HG02759 (cell line): ENCODE results near the gene CILP2.

Source experiments
- ATAC-seq: cut with Tn5 transposase; IDR thresholded peaks from one replicate; pipeline ENCODE4 v1.9.1; 2021; ENCODE audit warnings: mild to moderate bottlenecking, moderate library complexity; ENCODE audit not compliant: unreplicated experiment

CILP2 gene, protein sequence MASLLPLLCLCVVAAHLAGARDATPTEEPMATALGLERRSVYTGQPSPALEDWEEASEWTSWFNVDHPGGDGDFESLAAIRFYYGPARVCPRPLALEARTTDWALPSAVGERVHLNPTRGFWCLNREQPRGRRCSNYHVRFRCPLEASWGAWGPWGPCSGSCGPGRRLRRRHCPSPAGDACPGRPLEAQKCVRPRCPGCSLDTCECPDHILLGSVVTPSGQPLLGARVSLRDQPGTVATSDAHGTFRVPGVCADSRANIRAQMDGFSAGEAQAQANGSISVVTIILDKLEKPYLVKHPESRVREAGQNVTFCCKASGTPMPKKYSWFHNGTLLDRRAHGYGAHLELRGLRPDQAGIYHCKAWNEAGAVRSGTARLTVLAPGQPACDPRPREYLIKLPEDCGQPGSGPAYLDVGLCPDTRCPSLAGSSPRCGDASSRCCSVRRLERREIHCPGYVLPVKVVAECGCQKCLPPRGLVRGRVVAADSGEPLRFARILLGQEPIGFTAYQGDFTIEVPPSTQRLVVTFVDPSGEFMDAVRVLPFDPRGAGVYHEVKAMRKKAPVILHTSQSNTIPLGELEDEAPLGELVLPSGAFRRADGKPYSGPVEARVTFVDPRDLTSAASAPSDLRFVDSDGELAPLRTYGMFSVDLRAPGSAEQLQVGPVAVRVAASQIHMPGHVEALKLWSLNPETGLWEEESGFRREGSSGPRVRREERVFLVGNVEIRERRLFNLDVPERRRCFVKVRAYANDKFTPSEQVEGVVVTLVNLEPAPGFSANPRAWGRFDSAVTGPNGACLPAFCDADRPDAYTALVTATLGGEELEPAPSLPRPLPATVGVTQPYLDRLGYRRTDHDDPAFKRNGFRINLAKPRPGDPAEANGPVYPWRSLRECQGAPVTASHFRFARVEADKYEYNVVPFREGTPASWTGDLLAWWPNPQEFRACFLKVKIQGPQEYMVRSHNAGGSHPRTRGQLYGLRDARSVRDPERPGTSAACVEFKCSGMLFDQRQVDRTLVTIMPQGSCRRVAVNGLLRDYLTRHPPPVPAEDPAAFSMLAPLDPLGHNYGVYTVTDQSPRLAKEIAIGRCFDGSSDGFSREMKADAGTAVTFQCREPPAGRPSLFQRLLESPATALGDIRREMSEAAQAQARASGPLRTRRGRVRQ

DNA sequence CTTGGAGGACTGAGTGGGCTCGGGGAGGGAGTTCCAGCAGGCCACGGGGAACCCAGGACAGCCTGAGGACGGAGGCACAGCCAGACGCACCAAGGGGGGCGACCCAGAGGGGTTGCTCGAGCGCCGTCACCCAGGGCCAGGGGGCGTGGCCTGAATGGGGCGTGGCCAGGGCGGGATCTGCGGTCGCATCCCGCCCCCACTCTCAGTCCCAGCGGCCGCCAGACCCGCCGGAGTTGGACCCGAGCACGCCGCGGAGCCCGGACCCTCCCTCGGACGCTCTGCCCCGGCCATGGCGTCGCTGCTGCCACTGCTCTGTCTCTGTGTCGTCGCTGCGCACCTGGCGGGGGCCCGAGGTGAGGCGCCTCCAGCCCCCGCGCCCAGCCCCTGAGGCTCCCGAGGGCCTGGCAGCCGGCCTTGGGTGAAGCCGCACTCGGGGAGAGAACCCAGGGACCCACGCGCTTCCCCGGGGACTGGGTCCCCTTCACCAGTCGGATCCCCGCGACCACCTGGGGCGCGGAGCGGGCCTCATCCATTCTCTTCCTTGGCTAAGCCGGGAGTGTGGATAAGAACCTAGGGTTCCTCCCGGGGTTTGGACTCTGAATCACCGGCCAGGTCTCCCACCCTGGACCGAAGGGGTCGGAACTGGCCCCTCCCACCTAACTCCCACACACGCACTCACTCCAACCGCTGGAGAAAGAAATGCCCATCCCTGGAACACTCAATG lies at the start of gene CILP2:
Gene CILP2, plus strand, starts transcription at position 205 of the 724 bp plus-strand sequence. Its CDS starts 85 bp downstream, at position 290.
- ATAC-seq = peak; percentile 33

GRCh38 chr19:19488875-19489690 lies 49.0 kb upstream of the CILP2 start:
- ATAC-seq = peak; percentile 70

GRCh38 chr19:19489804-19490204 lies 48.3 kb upstream of the CILP2 start:
- no peak for ATAC-seq

- no peak for ATAC-seq
These were observed 47.7 kb upstream of the CILP2 start for GRCh38 chr19:19490214-19490968.

GRCh38 chr19:19491321-19492025 lies 46.6 kb upstream of the CILP2 start:
- no peak for ATAC-seq

DNA sequence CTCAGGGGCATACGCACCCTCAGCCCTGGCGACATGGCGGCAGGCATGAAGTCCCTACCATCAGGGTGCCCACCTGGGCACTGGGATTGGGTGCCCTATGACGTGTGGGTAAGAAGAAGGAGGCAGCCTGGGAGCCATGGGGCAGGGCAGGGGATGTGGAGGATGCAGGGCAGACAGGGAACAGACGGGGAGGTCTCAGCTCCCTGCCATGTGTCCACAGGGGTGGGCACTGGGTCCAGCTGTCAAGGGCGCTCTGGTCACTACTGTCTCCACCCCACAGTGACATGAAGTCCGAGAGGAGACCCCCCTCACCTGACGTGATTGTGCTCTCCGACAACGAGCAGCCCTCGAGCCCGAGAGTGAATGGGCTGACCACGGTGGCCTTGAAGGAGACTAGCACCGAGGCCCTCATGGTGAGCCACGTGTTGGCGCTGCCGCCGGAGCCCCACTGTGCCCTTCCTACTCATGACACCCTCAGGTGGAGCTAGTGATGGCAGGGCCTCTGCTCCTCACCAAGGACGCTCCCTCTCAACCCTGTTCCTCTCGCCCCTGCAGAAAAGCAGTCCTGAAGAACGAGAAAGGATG lies 45.9 kb upstream of the CILP2 start:
- ATAC-seq = no peak

DNA sequence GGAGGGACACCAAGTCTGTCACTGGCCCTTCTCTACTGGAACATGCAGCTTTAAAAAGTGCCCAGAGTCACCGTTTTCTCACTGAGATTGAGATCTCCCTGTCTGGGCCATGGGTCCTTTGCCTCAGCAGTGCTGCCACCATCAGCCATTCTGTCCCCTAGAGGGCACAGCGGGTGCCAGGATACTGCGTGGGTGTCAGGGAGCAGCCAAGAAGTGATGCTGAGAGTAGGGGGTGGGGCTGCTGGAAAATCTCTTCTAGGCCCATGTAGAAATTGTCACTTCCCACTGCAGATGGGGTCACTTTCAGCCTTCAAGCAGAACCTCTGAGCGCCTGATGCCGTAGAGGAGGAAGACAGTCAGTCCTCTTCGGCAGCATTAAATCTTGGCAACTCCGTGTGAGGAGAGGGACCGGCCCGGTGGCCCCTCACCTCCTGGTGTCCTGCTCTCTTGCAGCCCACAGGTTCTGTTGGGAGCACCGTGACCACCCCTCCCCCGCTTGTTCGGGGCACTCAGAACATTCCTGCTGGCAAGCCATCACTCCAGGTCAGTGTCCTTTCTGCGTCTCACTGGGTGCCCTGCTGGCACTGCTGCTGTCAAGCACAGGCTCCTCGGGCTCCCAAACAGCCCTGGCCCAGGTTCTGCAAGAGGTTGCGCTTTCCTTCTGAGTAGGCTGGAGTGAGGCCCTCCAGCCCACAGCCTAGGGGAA lies 44.1 kb upstream of the CILP2 start:
- no peak for ATAC-seq

DNA sequence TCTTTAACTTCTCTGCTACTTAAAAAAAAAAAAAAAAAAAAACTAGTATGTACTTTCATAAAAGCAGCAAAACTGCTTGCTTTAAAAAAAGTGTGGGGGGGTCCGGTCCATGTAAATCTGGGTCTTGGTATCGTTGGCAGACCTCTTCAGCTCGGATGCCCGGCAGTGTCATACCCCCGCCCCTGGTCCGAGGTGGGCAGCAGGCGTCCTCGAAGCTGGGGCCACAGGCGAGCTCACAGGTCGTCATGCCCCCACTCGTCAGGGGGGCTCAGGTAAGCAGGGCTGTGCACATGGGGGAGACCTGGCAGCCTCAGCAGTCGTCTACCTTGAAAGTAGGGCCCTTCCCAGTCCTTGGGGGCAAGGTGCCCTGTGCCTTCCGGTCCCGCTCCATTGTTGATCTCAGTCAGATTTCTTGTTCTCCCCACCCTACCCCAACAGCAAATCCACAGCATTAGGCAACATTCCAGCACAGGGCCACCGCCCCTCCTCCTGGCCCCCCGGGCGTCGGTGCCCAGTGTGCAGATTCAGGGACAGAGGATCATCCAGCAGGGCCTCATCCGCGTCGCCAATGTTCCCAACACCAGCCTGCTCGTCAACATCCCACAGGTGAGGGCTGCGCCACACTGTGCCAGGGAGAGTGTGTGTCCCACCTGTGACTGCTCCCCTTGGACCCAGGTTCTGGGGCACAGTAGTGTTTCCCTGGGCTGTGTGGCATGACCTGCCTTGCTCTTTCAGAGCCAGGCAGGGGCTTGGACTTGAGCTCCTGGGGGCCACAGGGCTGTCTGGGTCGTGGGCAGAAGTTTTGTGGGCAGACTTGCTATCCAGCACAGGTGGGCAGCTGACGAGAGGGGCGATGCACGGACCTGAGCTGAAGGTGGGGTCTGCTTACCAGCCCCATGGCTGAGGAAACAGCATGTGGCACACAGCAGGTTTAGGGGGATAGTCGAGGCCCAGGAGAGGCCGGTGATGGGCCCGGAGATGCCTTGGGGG lies 42.2 kb upstream of the CILP2 start:
- ATAC-seq = no peak

GRCh38 chr19:19498255-19498991 lies 39.6 kb upstream of the CILP2 start:
- ATAC-seq = no peak

DNA sequence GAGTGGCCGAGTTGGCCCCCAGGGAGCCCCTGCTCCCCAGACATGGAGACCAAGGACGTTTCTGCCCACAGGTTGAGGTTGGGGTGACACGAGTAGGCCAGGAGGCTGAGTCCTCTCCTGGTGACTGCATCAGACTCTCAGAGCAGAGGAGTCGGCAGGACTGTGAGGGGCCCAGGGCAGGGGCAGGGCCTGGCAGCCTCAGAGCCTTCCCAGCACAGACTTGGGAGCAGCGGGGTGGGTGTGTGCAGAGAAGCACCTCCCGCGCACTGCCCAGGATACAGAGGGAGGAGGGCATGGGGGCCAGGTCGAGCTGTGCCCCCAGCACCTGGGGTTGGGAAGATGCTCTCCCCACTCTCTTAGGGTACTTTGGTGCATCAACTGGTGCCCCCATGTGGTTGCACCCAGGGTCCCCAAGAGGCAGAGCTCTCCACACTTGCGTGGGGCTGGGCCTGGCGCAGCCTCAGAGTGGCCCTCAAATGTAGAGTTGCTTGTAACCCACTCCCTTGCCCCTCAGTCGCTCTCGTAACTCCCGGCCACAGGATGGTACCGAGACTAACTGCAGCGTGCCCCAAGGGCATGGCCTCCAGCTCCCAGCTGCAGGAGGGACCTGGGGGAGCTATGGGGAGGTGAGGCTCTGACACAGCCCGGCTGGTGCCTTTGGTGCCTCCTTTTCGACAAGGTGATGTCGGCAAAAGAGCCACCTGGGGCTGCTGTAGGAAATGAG lies 38.6 kb upstream of the CILP2 start:
- no peak for ATAC-seq

- no peak for ATAC-seq
These were observed 37.0 kb upstream of the CILP2 start for GRCh38 chr19:19500975-19501644.

DNA sequence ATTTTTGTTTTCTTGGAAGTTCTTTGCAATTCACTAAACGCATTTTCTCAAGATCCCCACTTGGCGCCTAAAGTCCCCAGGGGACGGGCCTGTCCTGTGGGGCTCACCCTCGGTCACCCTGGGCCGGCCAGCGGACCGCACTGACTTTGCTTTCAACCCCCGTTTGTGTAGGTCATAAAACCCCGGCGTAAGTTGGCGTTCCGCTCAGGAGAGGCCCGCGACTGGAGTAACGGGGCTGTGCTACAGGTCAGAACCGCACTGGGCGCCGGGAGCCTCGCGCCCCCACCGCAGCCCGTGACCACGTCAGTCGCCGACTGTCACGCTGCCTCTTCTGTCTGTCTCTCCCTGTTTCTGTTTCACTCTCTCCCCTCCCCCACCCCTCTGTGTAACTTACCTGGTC lies 36.3 kb upstream of the CILP2 start:
- no peak for ATAC-seq

GRCh38 chr19:19502281-19502680 lies 35.8 kb upstream of the CILP2 start:
- ATAC-seq = no peak

DNA sequence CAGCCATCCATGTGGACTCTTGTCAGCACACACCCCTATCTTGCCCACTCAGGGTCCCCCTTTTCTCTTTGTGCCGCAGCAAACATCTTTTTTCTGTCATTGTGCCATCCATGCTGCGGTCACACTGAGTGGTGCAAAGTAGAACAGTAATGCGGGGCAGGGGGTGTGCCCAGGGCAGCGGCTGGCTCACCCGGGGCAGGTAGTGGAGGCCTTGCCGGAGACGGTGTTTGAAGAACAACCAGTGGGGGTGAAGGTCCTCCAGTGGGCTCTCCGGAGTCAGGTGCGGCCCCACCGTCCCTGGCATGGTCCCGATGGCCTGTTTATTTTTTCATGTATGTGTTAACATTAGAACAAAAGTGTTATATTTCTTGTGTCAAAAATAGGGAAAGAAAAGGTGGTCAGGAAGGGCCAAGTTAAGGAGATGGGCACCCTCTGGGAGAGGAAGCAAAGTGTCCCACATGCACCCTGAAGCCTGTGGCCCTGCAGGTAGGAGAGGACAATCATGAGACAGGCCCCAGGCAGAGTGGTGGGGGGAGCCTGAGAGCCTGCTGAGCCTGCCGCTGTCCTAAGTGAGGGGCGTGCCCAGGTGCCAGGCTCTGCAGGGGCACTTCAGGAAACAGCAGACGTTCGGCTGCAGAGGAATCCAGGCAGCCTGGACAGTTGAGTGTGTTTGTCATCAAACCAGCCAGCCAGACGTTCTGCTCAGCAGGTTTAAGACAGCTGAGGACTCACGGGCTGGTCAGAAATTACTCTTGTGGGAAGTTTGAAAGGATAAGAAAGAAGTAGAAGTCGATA lies 35.1 kb upstream of the CILP2 start:
- no peak for ATAC-seq
